Activated CD4-positive, alpha-beta T cell treated with anti-CD3 and anti-CD28 coated beads, Interleukin-2, amount 50 U/mL, for 1 hour (primary cell): ENCODE data around the gene RNF17.

Experiments used
- DNase-seq: peaks from one replicate; pipeline ENCODE4 v3.0.0-alpha.2; 2020

Gene RNF17

GRCh38 chr13:24899601-24900000 lies 135.6 kb downstream of the RNF17 start:
- no peak for DNase-seq

- DNase-seq = no peak
These were observed 136.5 kb downstream of the RNF17 start for GRCh38 chr13:24900507-24900906.

GRCh38 chr13:24905242-24905641 lies 141.3 kb downstream of the RNF17 start:
- no peak for DNase-seq

GRCh38 chr13:24906268-24906667 lies 142.3 kb downstream of the RNF17 start:
- no peak for DNase-seq

- DNase-seq = no peak
These were observed 146.6 kb downstream of the RNF17 start for GRCh38 chr13:24910502-24911132.

- DNase-seq = no peak
These were observed 147.4 kb downstream of the RNF17 start for GRCh38 chr13:24911133-24911908.

- no peak for DNase-seq
These were observed 152.5 kb downstream of the RNF17 start for GRCh38 chr13:24916464-24916863.

GRCh38 chr13:24921003-24921402 lies 157.0 kb downstream of the RNF17 start:
- no peak for DNase-seq

- DNase-seq = no peak
These were observed 157.9 kb downstream of the RNF17 start for GRCh38 chr13:24921881-24922280.

- no peak for DNase-seq
These were observed 158.4 kb downstream of the RNF17 start for GRCh38 chr13:24922387-24922744.

- DNase-seq = peak; percentile 92
These were observed 159.0 kb downstream of the RNF17 start for GRCh38 chr13:24922745-24923591.

- DNase-seq = no peak
These were observed 161.6 kb downstream of the RNF17 start for GRCh38 chr13:24925318-24926231.

- no peak for DNase-seq
These were observed 163.9 kb downstream of the RNF17 start for GRCh38 chr13:24927810-24928404.

GRCh38 chr13:24929196-24929595 lies 165.2 kb downstream of the RNF17 start:
- DNase-seq = no peak
